Fibroblast of lung (primary cell): Measurements from ENCODE around the gene LIPM.

Experiments used
- CTCF ChIP-seq, 2 donors: IDR thresholded peaks in 1 of 2; conservative IDR thresholded peaks in 1 of 2; 1 replicate in 1 of 2; 2 replicates in 1 of 2; pipeline ENCODE4 v1.5.1; 2011 to 2012; ENCODE audit warnings: low read length in 2 of 2, control low read depth in 1 of 2, inconsistent platforms in 1 of 2, low read depth in 1 of 2, mild to moderate bottlenecking in 1 of 2
- EZH2 ChIP-seq: IDR thresholded peaks from 2 replicates; pipeline ENCODE4 v1.5.1; 2012; ENCODE audit warnings: low read length, control low read depth, mild to moderate bottlenecking; ENCODE audit errors: missing control alignments

GRCh38 chr10:88870089-88870488 lies 67.6 kb downstream of the LIPM start:
- no peak for TF ChIP-seq CTCF (conservative IDR thresholded peaks at IDR 0.05 in 1 of 2, IDR thresholded peaks at IDR 0.05 in 1 of 2; ENCODE audit: low read depth in 1 of 2, low read length in 2 of 2)
- no peak for TF ChIP-seq EZH2
